H1 (cell line): Measurements from ENCODE around the gene KRTAP9-1. TPM values are rescaled to one million over a fixed set of nuclear protein-coding genes. Genes with fewer than 3 reads are reported as not detected.

Experiments used
- CHD2 ChIP-seq: IDR thresholded peaks from 2 replicates; pipeline ENCODE4 v1.6.1; 2012; ENCODE audit warnings: low read length, improper control_type of control experiment
- EGR1 ChIP-seq: IDR thresholded peaks from 2 replicates; pipeline ENCODE4 v1.6.1; 2011; ENCODE audit warnings: low read depth, low read length, borderline replicate concordance
- KDM1A ChIP-seq: fragments of 200-600, 300-600 bp; sonication (generic); IDR thresholded peaks from 2 replicates; pipeline ENCODE4 v1.7.1; 2016; ENCODE audit warnings: mild to moderate bottlenecking, low read length, borderline replicate concordance
- KDM5A ChIP-seq: fragments of 200-600 bp; IDR thresholded peaks from 2 replicates; pipeline ENCODE4 v1.7.1; 2012; ENCODE audit warnings: mild to moderate bottlenecking, low read length, inconsistent platforms, mixed read lengths
- PHF8 ChIP-seq: fragments of 200-600 bp; sonication (generic); conservative IDR thresholded peaks from 2 replicates; pipeline ENCODE4 v1.7.1; 2012; ENCODE audit warnings: low read depth, mild to moderate bottlenecking, inconsistent platforms, low read length, moderate library complexity
- RFX5 ChIP-seq: IDR thresholded peaks from 2 replicates; pipeline ENCODE4 v1.6.1; 2011; ENCODE audit warnings: low read depth, low read length, improper control_type of control experiment, borderline replicate concordance
- SUZ12 ChIP-seq: fragments of 200-600 bp; sonication (generic); IDR thresholded peaks from 2 replicates; pipeline ENCODE4 v1.6.1; 2012; ENCODE audit warnings: mild to moderate bottlenecking, inconsistent platforms, low read length, moderate library complexity, mixed read lengths
- TAF7 ChIP-seq: optimal IDR thresholded peaks from 2 replicates; pipeline ENCODE3; 2011; ENCODE audit warnings: low read depth, mild to moderate bottlenecking, inconsistent platforms, low read length, moderate library complexity, borderline replicate concordance
- polyA plus RNA-seq, 7 experiments: library from polyadenylated mRNA; depleted of rRNA in 3 of 7; stranded (reverse) in 5 of 7; unstranded in 2 of 7; fragments of >200 nt in 5 of 7; fragments of 200-250 nt in 2 of 7; gene quantifications; 1 replicate in 5 of 7; 2 replicates in 1 of 7; 4 replicates in 1 of 7; pipeline versions ENCODE4 v1.2.1 to v1.2.3, GENCODE V29; 2011 to 2013; ENCODE audit warnings: missing spikeins in 2 of 7, mixed read lengths in 2 of 7
- total RNA-seq: library from RNA; stranded (reverse); fragmentation: NEBNext Ultra II Directional; extraction: Animal tissue kit (Norgen Biotek cat#: 25700); gene quantifications from 2 replicates; pipeline ENCODE4 v1.2.1, GENCODE V29; 2021
- TF ChIP-seq, protein P1 (sequence below): fragments of 300-600 bp; sonication (generic); IDR thresholded peaks from 2 replicates; pipeline ENCODE4 v1.7.1; 2012; ENCODE audit warnings: low read length, moderate library complexity, mild to moderate bottlenecking, inconsistent platforms; ENCODE audit not compliant: insufficient replicate concordance
- TF ChIP-seq, protein P2 (sequence below): IDR thresholded peaks from 2 replicates; pipeline ENCODE4 v1.6.1; 2012; ENCODE audit warnings: low read length, inconsistent platforms

KRTAP9-1 gene
- total and polyA plus RNA-seq, 2 of the 8 experiments (the other 6 are each of a cell fraction or from before 2014, with no cell fraction given): not detected

DNA sequence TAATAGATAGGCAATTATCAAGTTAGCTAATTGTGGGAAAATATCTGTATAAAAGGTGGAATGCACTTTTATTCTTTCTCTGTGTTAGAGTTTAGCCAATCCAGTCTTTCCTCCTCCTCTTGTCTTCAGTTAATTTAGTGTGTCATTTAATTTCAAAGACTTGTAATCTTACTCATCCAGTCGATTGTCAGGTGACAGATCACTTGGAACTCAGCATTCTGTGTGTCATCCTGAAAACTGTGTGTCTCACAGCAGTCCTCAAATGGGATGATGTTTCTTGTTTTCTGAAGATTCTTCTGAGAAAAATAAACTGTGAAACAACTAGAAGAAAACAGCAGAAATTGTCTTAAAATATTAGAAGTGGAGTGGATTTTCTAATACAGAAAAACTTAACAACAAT, 4.7 kb upstream of the KRTAP9-1 start (continued):
- TF ChIP-seq, protein P1, sequence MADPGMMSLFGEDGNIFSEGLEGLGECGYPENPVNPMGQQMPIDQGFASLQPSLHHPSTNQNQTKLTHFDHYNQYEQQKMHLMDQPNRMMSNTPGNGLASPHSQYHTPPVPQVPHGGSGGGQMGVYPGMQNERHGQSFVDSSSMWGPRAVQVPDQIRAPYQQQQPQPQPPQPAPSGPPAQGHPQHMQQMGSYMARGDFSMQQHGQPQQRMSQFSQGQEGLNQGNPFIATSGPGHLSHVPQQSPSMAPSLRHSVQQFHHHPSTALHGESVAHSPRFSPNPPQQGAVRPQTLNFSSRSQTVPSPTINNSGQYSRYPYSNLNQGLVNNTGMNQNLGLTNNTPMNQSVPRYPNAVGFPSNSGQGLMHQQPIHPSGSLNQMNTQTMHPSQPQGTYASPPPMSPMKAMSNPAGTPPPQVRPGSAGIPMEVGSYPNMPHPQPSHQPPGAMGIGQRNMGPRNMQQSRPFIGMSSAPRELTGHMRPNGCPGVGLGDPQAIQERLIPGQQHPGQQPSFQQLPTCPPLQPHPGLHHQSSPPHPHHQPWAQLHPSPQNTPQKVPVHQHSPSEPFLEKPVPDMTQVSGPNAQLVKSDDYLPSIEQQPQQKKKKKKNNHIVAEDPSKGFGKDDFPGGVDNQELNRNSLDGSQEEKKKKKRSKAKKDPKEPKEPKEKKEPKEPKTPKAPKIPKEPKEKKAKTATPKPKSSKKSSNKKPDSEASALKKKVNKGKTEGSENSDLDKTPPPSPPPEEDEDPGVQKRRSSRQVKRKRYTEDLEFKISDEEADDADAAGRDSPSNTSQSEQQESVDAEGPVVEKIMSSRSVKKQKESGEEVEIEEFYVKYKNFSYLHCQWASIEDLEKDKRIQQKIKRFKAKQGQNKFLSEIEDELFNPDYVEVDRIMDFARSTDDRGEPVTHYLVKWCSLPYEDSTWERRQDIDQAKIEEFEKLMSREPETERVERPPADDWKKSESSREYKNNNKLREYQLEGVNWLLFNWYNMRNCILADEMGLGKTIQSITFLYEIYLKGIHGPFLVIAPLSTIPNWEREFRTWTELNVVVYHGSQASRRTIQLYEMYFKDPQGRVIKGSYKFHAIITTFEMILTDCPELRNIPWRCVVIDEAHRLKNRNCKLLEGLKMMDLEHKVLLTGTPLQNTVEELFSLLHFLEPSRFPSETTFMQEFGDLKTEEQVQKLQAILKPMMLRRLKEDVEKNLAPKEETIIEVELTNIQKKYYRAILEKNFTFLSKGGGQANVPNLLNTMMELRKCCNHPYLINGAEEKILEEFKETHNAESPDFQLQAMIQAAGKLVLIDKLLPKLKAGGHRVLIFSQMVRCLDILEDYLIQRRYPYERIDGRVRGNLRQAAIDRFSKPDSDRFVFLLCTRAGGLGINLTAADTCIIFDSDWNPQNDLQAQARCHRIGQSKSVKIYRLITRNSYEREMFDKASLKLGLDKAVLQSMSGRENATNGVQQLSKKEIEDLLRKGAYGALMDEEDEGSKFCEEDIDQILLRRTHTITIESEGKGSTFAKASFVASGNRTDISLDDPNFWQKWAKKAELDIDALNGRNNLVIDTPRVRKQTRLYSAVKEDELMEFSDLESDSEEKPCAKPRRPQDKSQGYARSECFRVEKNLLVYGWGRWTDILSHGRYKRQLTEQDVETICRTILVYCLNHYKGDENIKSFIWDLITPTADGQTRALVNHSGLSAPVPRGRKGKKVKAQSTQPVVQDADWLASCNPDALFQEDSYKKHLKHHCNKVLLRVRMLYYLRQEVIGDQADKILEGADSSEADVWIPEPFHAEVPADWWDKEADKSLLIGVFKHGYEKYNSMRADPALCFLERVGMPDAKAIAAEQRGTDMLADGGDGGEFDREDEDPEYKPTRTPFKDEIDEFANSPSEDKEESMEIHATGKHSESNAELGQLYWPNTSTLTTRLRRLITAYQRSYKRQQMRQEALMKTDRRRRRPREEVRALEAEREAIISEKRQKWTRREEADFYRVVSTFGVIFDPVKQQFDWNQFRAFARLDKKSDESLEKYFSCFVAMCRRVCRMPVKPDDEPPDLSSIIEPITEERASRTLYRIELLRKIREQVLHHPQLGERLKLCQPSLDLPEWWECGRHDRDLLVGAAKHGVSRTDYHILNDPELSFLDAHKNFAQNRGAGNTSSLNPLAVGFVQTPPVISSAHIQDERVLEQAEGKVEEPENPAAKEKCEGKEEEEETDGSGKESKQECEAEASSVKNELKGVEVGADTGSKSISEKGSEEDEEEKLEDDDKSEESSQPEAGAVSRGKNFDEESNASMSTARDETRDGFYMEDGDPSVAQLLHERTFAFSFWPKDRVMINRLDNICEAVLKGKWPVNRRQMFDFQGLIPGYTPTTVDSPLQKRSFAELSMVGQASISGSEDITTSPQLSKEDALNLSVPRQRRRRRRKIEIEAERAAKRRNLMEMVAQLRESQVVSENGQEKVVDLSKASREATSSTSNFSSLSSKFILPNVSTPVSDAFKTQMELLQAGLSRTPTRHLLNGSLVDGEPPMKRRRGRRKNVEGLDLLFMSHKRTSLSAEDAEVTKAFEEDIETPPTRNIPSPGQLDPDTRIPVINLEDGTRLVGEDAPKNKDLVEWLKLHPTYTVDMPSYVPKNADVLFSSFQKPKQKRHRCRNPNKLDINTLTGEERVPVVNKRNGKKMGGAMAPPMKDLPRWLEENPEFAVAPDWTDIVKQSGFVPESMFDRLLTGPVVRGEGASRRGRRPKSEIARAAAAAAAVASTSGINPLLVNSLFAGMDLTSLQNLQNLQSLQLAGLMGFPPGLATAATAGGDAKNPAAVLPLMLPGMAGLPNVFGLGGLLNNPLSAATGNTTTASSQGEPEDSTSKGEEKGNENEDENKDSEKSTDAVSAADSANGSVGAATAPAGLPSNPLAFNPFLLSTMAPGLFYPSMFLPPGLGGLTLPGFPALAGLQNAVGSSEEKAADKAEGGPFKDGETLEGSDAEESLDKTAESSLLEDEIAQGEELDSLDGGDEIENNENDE: no peak
- TF ChIP-seq, protein P2, sequence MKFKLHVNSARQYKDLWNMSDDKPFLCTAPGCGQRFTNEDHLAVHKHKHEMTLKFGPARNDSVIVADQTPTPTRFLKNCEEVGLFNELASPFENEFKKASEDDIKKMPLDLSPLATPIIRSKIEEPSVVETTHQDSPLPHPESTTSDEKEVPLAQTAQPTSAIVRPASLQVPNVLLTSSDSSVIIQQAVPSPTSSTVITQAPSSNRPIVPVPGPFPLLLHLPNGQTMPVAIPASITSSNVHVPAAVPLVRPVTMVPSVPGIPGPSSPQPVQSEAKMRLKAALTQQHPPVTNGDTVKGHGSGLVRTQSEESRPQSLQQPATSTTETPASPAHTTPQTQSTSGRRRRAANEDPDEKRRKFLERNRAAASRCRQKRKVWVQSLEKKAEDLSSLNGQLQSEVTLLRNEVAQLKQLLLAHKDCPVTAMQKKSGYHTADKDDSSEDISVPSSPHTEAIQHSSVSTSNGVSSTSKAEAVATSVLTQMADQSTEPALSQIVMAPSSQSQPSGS: no peak
- TF ChIP-seq KDM5A: no peak
- TF ChIP-seq EGR1: no peak
- TF ChIP-seq RFX5: no peak
- no peak for TF ChIP-seq KDM1A
- no peak for TF ChIP-seq TAF7
- TF ChIP-seq PHF8: no peak
- no peak for TF ChIP-seq SUZ12
- no peak for TF ChIP-seq CHD2
